RWPE2 (cell line): ENCODE data around the gene PGA4.
"Not testable (repeated sequence)": the region's sequence is repeated elsewhere in the genome, so short reads cannot be mapped to it uniquely, and the experiment has no call there.

Experiments
- ATAC-seq: fragments of 200-7000 bp; cut with Tn5 transposase; 3 replicates; pipeline ENCODE4 v1.9.1; 2021; ENCODE audit warnings: low read depth
- DNase-seq: peaks from one replicate; pipeline ENCODE4 v3.0.0-alpha.2; 2020; ENCODE audit warnings: low spot score
- H3K27ac ChIP-seq: fragments of 450-650 bp; 2 replicates; pipeline ENCODE4 v1.5.1; 2017; ENCODE audit warnings: mild to moderate bottlenecking; ENCODE audit not compliant: poor library complexity, severe bottlenecking
- H3K27me3 ChIP-seq: fragments of 250-450 bp; sonication (Bioruptor Pico); 2 replicates; pipeline ENCODE4 v1.5.1; 2021; ENCODE audit warnings: mild to moderate bottlenecking, moderate library complexity; ENCODE audit not compliant: insufficient read depth, poor library complexity, severe bottlenecking
- H3K36me3 ChIP-seq: fragments of 250-450 bp; sonication (Bioruptor Pico); 2 replicates; pipeline ENCODE4 v1.5.1; 2020; ENCODE audit warnings: low read depth, mild to moderate bottlenecking, moderate library complexity
- H3K4me1 ChIP-seq: fragments of 250-450 bp; sonication (Bioruptor Pico); 2 replicates; pipeline ENCODE4 v1.5.1; 2021; ENCODE audit warnings: mild to moderate bottlenecking, moderate library complexity; ENCODE audit not compliant: insufficient read depth, poor library complexity, severe bottlenecking
- H3K4me3 ChIP-seq: fragments of 250-450 bp; sonication (Bioruptor Pico); 2 replicates; pipeline ENCODE4 v1.5.1; 2021; ENCODE audit warnings: mild to moderate bottlenecking, moderate library complexity; ENCODE audit not compliant: severe bottlenecking
- H3K9me3 ChIP-seq: fragments of 250-450 bp; sonication (Bioruptor Pico); 2 replicates; pipeline ENCODE4 v1.5.1; 2021; ENCODE audit warnings: mild to moderate bottlenecking, moderate library complexity; ENCODE audit not compliant: severe bottlenecking
- CTCF ChIP-seq: fragments of 450-650 bp; IDR thresholded peaks from one replicate; pipeline ENCODE4 v1.5.1; 2017; ENCODE audit warnings: mild to moderate bottlenecking, moderate library complexity; ENCODE audit not compliant: poor library complexity, severe bottlenecking

Gene PGA4

GRCh38 chr11:61176446-61176845, 45.7 kb upstream of the PGA4 start:
- DNase-seq (no peak), ATAC-seq (no peak)
- Histone ChIP-seq H3K4me3 (no peak overlapping the region), H3K27me3 (no peaks in the 10 kb centered on the region), H3K9me3 (no peaks in the 10 kb centered on the region), H3K36me3 (no peaks in the 10 kb centered on the region), H3K27ac (no peak overlapping the region), H3K4me1 (no peaks in the 10 kb centered on the region)
- no peak for TF ChIP-seq CTCF

GRCh38 chr11:61180205-61180604, 41.9 kb upstream of the PGA4 start:
- H3K36me3 ChIP-seq, H3K4me1 ChIP-seq, H3K27ac ChIP-seq, H3K4me3 ChIP-seq, H3K27me3 ChIP-seq, H3K9me3 ChIP-seq, ATAC-seq, DNase-seq: not testable (repeated sequence)

GRCh38 chr11:61181489-61181888, 40.7 kb upstream of the PGA4 start:
- Histone ChIP-seq H3K4me3 (no peak overlapping the region), H3K27me3 (no peaks in the 10 kb centered on the region), H3K9me3 (no peaks in the 10 kb centered on the region), H3K27ac (no peak overlapping the region), H3K4me1 (no peaks in the 10 kb centered on the region), H3K36me3 (no peaks in the 10 kb centered on the region)
- no peak for TF ChIP-seq CTCF
- ATAC-seq (no peak), DNase-seq (no peak)

- no peak for ATAC-seq
- no peak for TF ChIP-seq CTCF
- H3K4me3 ChIP-seq: no peak overlapping the region
Measured at GRCh38 chr11:61183645-61184044, 38.5 kb upstream of the PGA4 start.

GRCh38 chr11:61186504-61186903, 35.6 kb upstream of the PGA4 start:
- Histone ChIP-seq H3K4me1 (no peaks in the 10 kb centered on the region), H3K4me3 (no peak overlapping the region), H3K27ac (no peak overlapping the region), H3K27me3 (no peaks in the 10 kb centered on the region), H3K9me3 (no peaks in the 10 kb centered on the region), H3K36me3 (no peaks in the 10 kb centered on the region)
- ATAC-seq (no peak), DNase-seq (no peak)
- no peak for TF ChIP-seq CTCF

More at GRCh38 chr11:61183645-61184044, 38.5 kb upstream of the PGA4 start:
- Histone ChIP-seq H3K36me3 (no peaks in the 10 kb centered on the region), H3K9me3 (no peaks in the 10 kb centered on the region), H3K27me3 (no peaks in the 10 kb centered on the region), H3K4me1 (no peaks in the 10 kb centered on the region), H3K27ac (no peak overlapping the region)
- DNase-seq: no peak
